ENCODE results near the gene ENTR1.

The ENTR1 gene

DNA sequence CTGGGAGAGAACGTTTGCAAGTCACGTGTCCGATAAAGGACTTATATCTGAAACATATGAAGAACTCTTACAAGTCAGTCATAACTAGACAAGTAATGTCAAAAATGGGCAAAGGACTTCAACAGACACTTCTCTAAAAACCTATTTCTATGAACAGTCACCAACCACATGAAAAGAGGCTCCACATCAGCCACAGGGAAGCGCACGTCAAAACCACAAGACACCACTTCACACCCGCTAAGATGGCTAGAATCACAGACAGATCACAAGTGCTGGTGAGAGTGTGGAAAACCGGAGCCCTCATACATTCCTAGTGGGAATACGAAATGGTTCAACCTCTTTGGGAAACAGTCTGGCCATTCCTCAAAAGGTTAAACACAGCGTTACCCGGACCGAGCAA lies 25.4 kb downstream of the ENTR1 start:
- TF ChIP-seq SIN3A (IDR thresholded peaks at IDR 0.05; ENCODE audit: borderline replicate concordance, insufficient read depth, low read length) (no peak), POLR2AphosphoS5 (IDR thresholded peaks at IDR 0.05; ENCODE audit: low read depth, low read length) (no peak), FOXP2 (optimal IDR thresholded peaks at IDR 0.05; ENCODE audit: borderline replicate concordance, extremely low read depth, extremely low read length, insufficient read depth) (no peak), TAF1 (IDR thresholded peaks at IDR 0.05; ENCODE audit: borderline replicate concordance, insufficient read depth, low read length) (no peak)
- TF ChIP-seq, protein P1, sequence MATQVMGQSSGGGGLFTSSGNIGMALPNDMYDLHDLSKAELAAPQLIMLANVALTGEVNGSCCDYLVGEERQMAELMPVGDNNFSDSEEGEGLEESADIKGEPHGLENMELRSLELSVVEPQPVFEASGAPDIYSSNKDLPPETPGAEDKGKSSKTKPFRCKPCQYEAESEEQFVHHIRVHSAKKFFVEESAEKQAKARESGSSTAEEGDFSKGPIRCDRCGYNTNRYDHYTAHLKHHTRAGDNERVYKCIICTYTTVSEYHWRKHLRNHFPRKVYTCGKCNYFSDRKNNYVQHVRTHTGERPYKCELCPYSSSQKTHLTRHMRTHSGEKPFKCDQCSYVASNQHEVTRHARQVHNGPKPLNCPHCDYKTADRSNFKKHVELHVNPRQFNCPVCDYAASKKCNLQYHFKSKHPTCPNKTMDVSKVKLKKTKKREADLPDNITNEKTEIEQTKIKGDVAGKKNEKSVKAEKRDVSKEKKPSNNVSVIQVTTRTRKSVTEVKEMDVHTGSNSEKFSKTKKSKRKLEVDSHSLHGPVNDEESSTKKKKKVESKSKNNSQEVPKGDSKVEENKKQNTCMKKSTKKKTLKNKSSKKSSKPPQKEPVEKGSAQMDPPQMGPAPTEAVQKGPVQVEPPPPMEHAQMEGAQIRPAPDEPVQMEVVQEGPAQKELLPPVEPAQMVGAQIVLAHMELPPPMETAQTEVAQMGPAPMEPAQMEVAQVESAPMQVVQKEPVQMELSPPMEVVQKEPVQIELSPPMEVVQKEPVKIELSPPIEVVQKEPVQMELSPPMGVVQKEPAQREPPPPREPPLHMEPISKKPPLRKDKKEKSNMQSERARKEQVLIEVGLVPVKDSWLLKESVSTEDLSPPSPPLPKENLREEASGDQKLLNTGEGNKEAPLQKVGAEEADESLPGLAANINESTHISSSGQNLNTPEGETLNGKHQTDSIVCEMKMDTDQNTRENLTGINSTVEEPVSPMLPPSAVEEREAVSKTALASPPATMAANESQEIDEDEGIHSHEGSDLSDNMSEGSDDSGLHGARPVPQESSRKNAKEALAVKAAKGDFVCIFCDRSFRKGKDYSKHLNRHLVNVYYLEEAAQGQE (IDR thresholded peaks at IDR 0.05; ENCODE audit: insufficient read depth in 1 of 2, low read depth in 2 of 2, low read length in 2 of 2) = no peak

DNA sequence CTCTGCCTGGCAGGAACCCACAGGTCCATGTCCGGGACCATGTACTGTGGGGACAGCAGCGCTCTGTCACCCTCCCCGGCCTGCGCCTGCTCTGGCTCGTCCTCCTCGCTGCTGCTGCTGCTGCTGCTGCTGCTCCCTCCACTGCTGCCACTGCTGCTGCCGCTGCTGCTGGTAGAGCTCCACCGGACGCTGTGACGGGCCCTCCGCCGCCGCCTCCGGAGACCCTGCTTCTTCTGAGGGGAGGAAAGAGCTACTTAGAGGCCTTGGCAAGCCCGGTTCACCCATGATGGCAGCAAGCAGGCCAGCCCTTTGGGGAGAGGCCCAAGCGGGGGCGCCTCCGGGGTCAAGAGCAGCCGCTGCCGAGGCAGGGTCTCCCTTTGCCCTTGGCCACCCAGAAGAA lies 27.0 kb downstream of the ENTR1 start:
- TF ChIP-seq SIN3A (IDR thresholded peaks at IDR 0.05; ENCODE audit: borderline replicate concordance, insufficient read depth, low read length) (no peak), FOXP2 (optimal IDR thresholded peaks at IDR 0.05; ENCODE audit: borderline replicate concordance, extremely low read depth, extremely low read length, insufficient read depth) (no peak), TAF1 (IDR thresholded peaks at IDR 0.05; ENCODE audit: borderline replicate concordance, insufficient read depth, low read length) (no peak), POLR2AphosphoS5 (IDR thresholded peaks at IDR 0.05; ENCODE audit: low read depth, low read length) (no peak)
- TF ChIP-seq, protein P1 (IDR thresholded peaks at IDR 0.05; ENCODE audit: insufficient read depth in 1 of 2, low read depth in 2 of 2, low read length in 2 of 2) = no peak

DNA sequence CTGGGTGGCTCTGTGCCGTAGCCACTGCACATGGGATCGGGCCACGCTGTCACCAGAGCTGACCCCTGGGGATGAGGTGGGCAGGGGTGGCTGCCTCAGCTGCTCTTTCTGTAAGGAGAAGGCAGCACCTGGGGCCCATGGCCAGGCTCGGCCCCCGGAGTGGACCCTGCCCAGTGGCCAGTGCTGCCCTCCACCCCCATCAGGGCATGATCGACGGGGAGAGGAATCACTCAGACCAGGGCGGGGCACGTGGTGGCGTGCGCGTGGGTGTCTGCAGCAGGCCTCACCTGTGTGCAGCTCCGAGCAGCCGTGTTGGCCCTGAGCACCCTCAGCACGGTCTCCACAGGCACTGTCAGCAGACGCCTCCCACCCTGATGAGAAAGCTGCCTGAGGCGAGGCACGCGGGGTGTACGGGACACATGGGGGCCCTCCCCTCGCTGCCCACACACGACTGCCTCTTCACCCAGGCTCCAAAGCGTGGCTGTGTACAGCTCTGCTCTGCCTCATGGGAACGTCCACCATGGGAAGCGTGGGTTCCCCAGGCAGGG lies 28.4 kb downstream of the ENTR1 start:
- TF ChIP-seq, protein P1 (IDR thresholded peaks at IDR 0.05; ENCODE audit: insufficient read depth in 1 of 2, low read depth in 2 of 2, low read length in 2 of 2) = no peak
- no peak for TF ChIP-seq POLR2AphosphoS5 (IDR thresholded peaks at IDR 0.05; ENCODE audit: low read depth, low read length)
- no peak for TF ChIP-seq TAF1 (IDR thresholded peaks at IDR 0.05; ENCODE audit: borderline replicate concordance, insufficient read depth, low read length)
- no peak for TF ChIP-seq SIN3A (IDR thresholded peaks at IDR 0.05; ENCODE audit: borderline replicate concordance, insufficient read depth, low read length)
- TF ChIP-seq FOXP2 (optimal IDR thresholded peaks at IDR 0.05; ENCODE audit: borderline replicate concordance, extremely low read depth, extremely low read length, insufficient read depth) = no peak

DNA sequence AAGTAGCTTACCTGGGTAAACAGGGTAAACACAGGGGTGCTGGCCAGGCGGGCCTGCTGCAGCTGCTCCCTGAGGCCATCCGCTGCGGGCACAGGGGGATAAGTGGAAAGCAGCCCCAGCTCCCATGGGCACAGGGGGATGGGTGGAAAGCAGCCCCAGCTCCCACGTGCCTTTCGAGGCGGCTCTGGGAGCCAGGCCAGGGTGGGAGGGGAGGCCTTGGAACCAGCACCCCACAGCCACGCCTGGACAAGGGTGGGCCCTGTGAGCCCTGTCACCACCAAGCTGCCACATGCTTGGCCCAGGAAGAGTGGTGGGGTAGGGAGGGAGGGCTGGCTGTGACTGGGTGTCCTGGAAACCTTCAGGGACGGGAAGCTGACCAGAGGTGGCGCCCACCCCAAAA lies 29.1 kb downstream of the ENTR1 start:
- TF ChIP-seq TAF1 (IDR thresholded peaks at IDR 0.05; ENCODE audit: borderline replicate concordance, insufficient read depth, low read length) = no peak

DNA sequence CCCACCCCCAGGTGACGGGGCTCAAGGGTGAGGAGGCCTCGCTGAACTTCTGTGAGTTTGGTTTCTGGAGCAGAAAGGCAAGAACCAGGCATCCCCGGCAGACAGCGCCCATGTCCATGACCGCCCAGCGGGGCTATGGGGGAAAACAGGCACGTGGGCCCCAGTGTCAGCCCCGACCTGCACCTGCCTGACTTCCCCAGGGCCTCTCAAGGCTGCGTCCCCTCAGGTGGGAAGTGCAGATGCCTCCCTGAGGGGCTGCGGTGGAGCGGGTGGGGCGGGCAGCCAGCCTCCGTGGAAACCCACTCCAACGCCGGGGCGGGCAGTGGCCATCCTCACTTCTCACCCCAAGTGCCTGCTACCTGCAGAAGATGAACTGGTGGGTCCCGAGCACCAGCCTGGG lies 30.0 kb downstream of the ENTR1 start:
- TF ChIP-seq POLR2AphosphoS5 (IDR thresholded peaks at IDR 0.05; ENCODE audit: low read depth, low read length) (no peak), TAF1 (IDR thresholded peaks at IDR 0.05; ENCODE audit: borderline replicate concordance, insufficient read depth, low read length) (no peak), FOXP2 (optimal IDR thresholded peaks at IDR 0.05; ENCODE audit: borderline replicate concordance, extremely low read depth, extremely low read length, insufficient read depth) (no peak), SIN3A (IDR thresholded peaks at IDR 0.05; ENCODE audit: borderline replicate concordance, insufficient read depth, low read length) (no peak)
- TF ChIP-seq, protein P1 (IDR thresholded peaks at IDR 0.05; ENCODE audit: insufficient read depth in 1 of 2, low read depth in 2 of 2, low read length in 2 of 2) = no peak
